Measurements from ENCODE around the gene NHERF1. TPM values are rescaled to one million over a fixed set of nuclear protein-coding genes. Genes with fewer than 3 reads are reported as not detected.

The NHERF1 gene
- total and polyA plus RNA-seq, 9 of the 15 experiments (the other 6 are each of a cell fraction or from before 2014, with no cell fraction given) = 11.4 to 79.9 (median 36.9) TPM

- TF ChIP-seq ZBTB40 (IDR thresholded peaks at IDR 0.05) (peak; percentile 89), ZBTB40 (CRISPR knock-in tag; IDR thresholded peaks at IDR 0.05) (no peak), POLR2G (IDR thresholded peaks at IDR 0.05; ENCODE audit: low read depth, low read length) (peak; percentile 86), MCM7 (IDR thresholded peaks at IDR 0.05) (no peak), ARID3A (IDR thresholded peaks at IDR 0.05; ENCODE audit: borderline replicate concordance, low read depth, low read length) (no peak), SAP30 (IDR thresholded peaks at IDR 0.05; ENCODE audit: borderline replicate concordance, insufficient read depth, low read depth, low read length, poor library complexity, severe bottlenecking) (peak; percentile 80), PREB (CRISPR knock-in tag; IDR thresholded peaks at IDR 0.05) (no peak), TFAP4 (CRISPR knock-in tag; IDR thresholded peaks at IDR 0.05; ENCODE audit: borderline replicate concordance) (peak; percentile 96), C11orf30 (IDR thresholded peaks at IDR 0.05; ENCODE audit: low read depth) (peak; percentile 87), BRD4 (IDR thresholded peaks at IDR 0.05) (0 out of 2 replicates have a peak, but pooled peaks have one; percentile 38), ZNF668 (CRISPR knock-in tag; IDR thresholded peaks at IDR 0.05) (no peak)
Measured at GRCh38 chr17:74776044-74776962, 27.9 kb downstream of the NHERF1 start, which contains the start of gene NAT9 (continued).
